Measurements from ENCODE around the gene FOXP2.

FOXP2 gene

GRCh38 chr7:114628362-114628761 is 213.7 kb downstream of the FOXP2 start:
- no peak for DNase-seq
- Mint-ChIP-seq H3K4me3 (no peak overlapping the region), H3K4me1 (ENCODE audit: low read depth) (no peaks in the 10 kb centered on the region), H3K27me3 (peaks cover 3% of the 10 kb centered on the region), H3K36me3 (ENCODE audit: low read depth) (no peaks in the 10 kb centered on the region), H3K9me3 (no peaks in the 10 kb centered on the region), H3K27ac (no peak overlapping the region)

- Mint-ChIP-seq H3K4me3 (no peak overlapping the region), H3K36me3 (ENCODE audit: low read depth) (no peaks in the 10 kb centered on the region), H3K4me1 (ENCODE audit: low read depth) (no peaks in the 10 kb centered on the region), H3K27ac (no peak overlapping the region), H3K27me3 (peaks cover 3% of the 10 kb centered on the region), H3K9me3 (no peaks in the 10 kb centered on the region)
- DNase-seq: no peak
Observed at GRCh38 chr7:114629762-114630161, 215.1 kb downstream of the FOXP2 start.

GRCh38 chr7:114630201-114630990 is 215.8 kb downstream of the FOXP2 start:
- Mint-ChIP-seq H3K9me3 (no peaks in the 10 kb centered on the region), H3K4me1 (ENCODE audit: low read depth) (no peaks in the 10 kb centered on the region), H3K4me3 (no peak overlapping the region), H3K27ac (no peak overlapping the region), H3K36me3 (ENCODE audit: low read depth) (no peaks in the 10 kb centered on the region), H3K27me3 (peaks cover 3% of the 10 kb centered on the region)
- no peak for DNase-seq

- H3K27me3 Mint-ChIP-seq: peaks cover 3% of the 10 kb centered on the region
- no peak overlapping the region for H3K27ac Mint-ChIP-seq
- no peak overlapping the region for H3K4me3 Mint-ChIP-seq
- no peaks in the 10 kb centered on the region for H3K9me3 Mint-ChIP-seq
- no peaks in the 10 kb centered on the region for H3K36me3 Mint-ChIP-seq (ENCODE audit: low read depth)
- DNase-seq: no peak
- no peaks in the 10 kb centered on the region for H3K4me1 Mint-ChIP-seq (ENCODE audit: low read depth)
Observed at GRCh38 chr7:114631249-114631822, 216.7 kb downstream of the FOXP2 start.

GRCh38 chr7:114639451-114639850 is 224.8 kb downstream of the FOXP2 start:
- Mint-ChIP-seq H3K4me1 (ENCODE audit: low read depth) (peaks cover 7% of the 10 kb centered on the region), H3K36me3 (ENCODE audit: low read depth) (no peaks in the 10 kb centered on the region), H3K27me3 (peaks cover 2% of the 10 kb centered on the region), H3K4me3 (no peak overlapping the region), H3K27ac (no peak overlapping the region), H3K9me3 (no peaks in the 10 kb centered on the region)
- no peak for DNase-seq

- H3K27ac Mint-ChIP-seq: no peak overlapping the region
Observed at GRCh38 chr7:114644455-114644854, 229.8 kb downstream of the FOXP2 start.

GRCh38 chr7:114645451-114645850 is 230.8 kb downstream of the FOXP2 start:
- H3K36me3 Mint-ChIP-seq (ENCODE audit: low read depth): no peaks in the 10 kb centered on the region
- no peaks in the 10 kb centered on the region for H3K9me3 Mint-ChIP-seq
- no peak for DNase-seq
- peaks cover 6% of the 10 kb centered on the region for H3K27me3 Mint-ChIP-seq
- H3K4me3 Mint-ChIP-seq: no peak overlapping the region
- no peak overlapping the region for H3K27ac Mint-ChIP-seq
- H3K4me1 Mint-ChIP-seq (ENCODE audit: low read depth): no peaks in the 10 kb centered on the region

More at GRCh38 chr7:114644455-114644854, 229.8 kb downstream of the FOXP2 start:
- no peaks in the 10 kb centered on the region for H3K4me1 Mint-ChIP-seq (ENCODE audit: low read depth)
- H3K9me3 Mint-ChIP-seq: no peaks in the 10 kb centered on the region
- no peak overlapping the region for H3K4me3 Mint-ChIP-seq
- no peak for DNase-seq
- H3K36me3 Mint-ChIP-seq (ENCODE audit: low read depth): no peaks in the 10 kb centered on the region
- H3K27me3 Mint-ChIP-seq: peaks cover 6% of the 10 kb centered on the region

- Mint-ChIP-seq H3K27me3 (peaks cover 6% of the 10 kb centered on the region), H3K4me1 (ENCODE audit: low read depth) (no peaks in the 10 kb centered on the region), H3K9me3 (no peaks in the 10 kb centered on the region), H3K27ac (no peak overlapping the region), H3K4me3 (no peak overlapping the region), H3K36me3 (ENCODE audit: low read depth) (no peaks in the 10 kb centered on the region)
- DNase-seq: no peak
Observed at GRCh38 chr7:114647518-114647917, 232.9 kb downstream of the FOXP2 start.

GRCh38 chr7:114648117-114648516 is 233.5 kb downstream of the FOXP2 start:
- Mint-ChIP-seq H3K9me3 (no peaks in the 10 kb centered on the region), H3K27me3 (peaks cover 6% of the 10 kb centered on the region), H3K36me3 (ENCODE audit: low read depth) (no peaks in the 10 kb centered on the region), H3K4me3 (no peak overlapping the region), H3K27ac (no peak overlapping the region), H3K4me1 (ENCODE audit: low read depth) (no peaks in the 10 kb centered on the region)
- DNase-seq: no peak

GRCh38 chr7:114648680-114649079 is 234.1 kb downstream of the FOXP2 start:
- no peak overlapping the region for H3K4me3 Mint-ChIP-seq

GRCh38 chr7:114649689-114650088 is 235.1 kb downstream of the FOXP2 start:
- DNase-seq: no peak
- Mint-ChIP-seq H3K9me3 (no peaks in the 10 kb centered on the region), H3K27ac (no peak overlapping the region), H3K4me1 (ENCODE audit: low read depth) (no peaks in the 10 kb centered on the region), H3K36me3 (ENCODE audit: low read depth) (no peaks in the 10 kb centered on the region), H3K27me3 (peaks cover 5% of the 10 kb centered on the region), H3K4me3 (no peak overlapping the region)

More at GRCh38 chr7:114648680-114649079, 234.1 kb downstream of the FOXP2 start:
- H3K27me3 Mint-ChIP-seq: peaks cover 8% of the 10 kb centered on the region
- H3K27ac Mint-ChIP-seq: no peak overlapping the region
- H3K4me1 Mint-ChIP-seq (ENCODE audit: low read depth): no peaks in the 10 kb centered on the region
- no peaks in the 10 kb centered on the region for H3K9me3 Mint-ChIP-seq
- DNase-seq: no peak
- H3K36me3 Mint-ChIP-seq (ENCODE audit: low read depth): no peaks in the 10 kb centered on the region

GRCh38 chr7:114650491-114650890 is 235.9 kb downstream of the FOXP2 start:
- H3K4me3 Mint-ChIP-seq: no peak overlapping the region
- H3K9me3 Mint-ChIP-seq: no peaks in the 10 kb centered on the region
- no peaks in the 10 kb centered on the region for H3K4me1 Mint-ChIP-seq (ENCODE audit: low read depth)
- peaks cover 3% of the 10 kb centered on the region for H3K27me3 Mint-ChIP-seq
- H3K27ac Mint-ChIP-seq: no peak overlapping the region
- DNase-seq: no peak
- no peaks in the 10 kb centered on the region for H3K36me3 Mint-ChIP-seq (ENCODE audit: low read depth)

- H3K4me1 Mint-ChIP-seq (ENCODE audit: low read depth): no peaks in the 10 kb centered on the region
- no peak overlapping the region for H3K27ac Mint-ChIP-seq
- peaks cover 2% of the 10 kb centered on the region for H3K27me3 Mint-ChIP-seq
- H3K9me3 Mint-ChIP-seq: no peaks in the 10 kb centered on the region
- no peak for DNase-seq
- H3K36me3 Mint-ChIP-seq (ENCODE audit: low read depth): no peaks in the 10 kb centered on the region
- H3K4me3 Mint-ChIP-seq: no peak overlapping the region
Observed at GRCh38 chr7:114652041-114652440, 237.4 kb downstream of the FOXP2 start.

- Mint-ChIP-seq H3K36me3 (ENCODE audit: low read depth) (no peaks in the 10 kb centered on the region), H3K4me1 (ENCODE audit: low read depth) (no peaks in the 10 kb centered on the region), H3K27me3 (peaks cover 2% of the 10 kb centered on the region), H3K27ac (no peak overlapping the region), H3K4me3 (no peak overlapping the region), H3K9me3 (no peaks in the 10 kb centered on the region)
- no peak for DNase-seq
Observed at GRCh38 chr7:114653364-114654088, 238.9 kb downstream of the FOXP2 start.

GRCh38 chr7:114656466-114656865 is 241.9 kb downstream of the FOXP2 start:
- Mint-ChIP-seq H3K9me3 (no peaks in the 10 kb centered on the region), H3K27ac (no peak overlapping the region), H3K27me3 (peaks cover 2% of the 10 kb centered on the region), H3K4me1 (ENCODE audit: low read depth) (no peaks in the 10 kb centered on the region), H3K36me3 (ENCODE audit: low read depth) (no peaks in the 10 kb centered on the region), H3K4me3 (no peak overlapping the region)
- no peak for DNase-seq
